ENCODE measurements around the gene TOGARAM2. TPM values are rescaled to one million over a fixed set of nuclear protein-coding genes. Genes with fewer than 3 reads are reported as not detected.

TOGARAM2 gene
- total and polyA plus RNA-seq, 3 donors from 2014 or later: 2.1 to 5.2 (median 3.5) TPM

- Histone ChIP-seq H3K36me3 (ENCODE audit: low read depth, missing control alignments) (no peaks in the 10 kb centered on the region), H3K4me1 (no peaks in the 10 kb centered on the region), H3K27ac (no peak overlapping the region), H3K27me3 (no peaks in the 10 kb centered on the region), H3K4me3 (no peak overlapping the region), H3K9me3 (no peaks in the 10 kb centered on the region)
- DNase-seq: peak; percentile 48
- intact Hi-C loops (cut with DNase I; ENCODE audit: low total_unique reads): no loop called here
- 57 to 73% methylated on average over 6 to 7 of the region's 7 CpGs for WGBS, 2 donors
- no peak for TF ChIP-seq CTCF (IDR thresholded peaks at IDR 0.05)
- TF ChIP-seq POLR2A (IDR thresholded peaks at IDR 0.05): no peak
Measured at GRCh38 chr2:29000481-29000880, 19.4 kb downstream of the TOGARAM2 start.

- H3K4me3 ChIP-seq: no peak overlapping the region
- DNase-seq: no peak
- TF ChIP-seq CTCF (IDR thresholded peaks at IDR 0.05) (no peak), POLR2A (IDR thresholded peaks at IDR 0.05) (no peak)
- no peaks in the 10 kb centered on the region for H3K36me3 ChIP-seq (ENCODE audit: low read depth, missing control alignments)
- intact Hi-C loops (cut with DNase I; ENCODE audit: low total_unique reads): no loop called here
- 84 to 85% methylated on average over 3 to 5 of the region's 5 CpGs for WGBS, 2 donors
- H3K9me3 ChIP-seq: no peaks in the 10 kb centered on the region
- no peaks in the 10 kb centered on the region for H3K4me1 ChIP-seq
- no peaks in the 10 kb centered on the region for H3K27me3 ChIP-seq
- no peak overlapping the region for H3K27ac ChIP-seq
Measured at GRCh38 chr2:29000956-29001355, 19.9 kb downstream of the TOGARAM2 start.

- no peak overlapping the region for H3K4me3 ChIP-seq
- H3K27ac ChIP-seq: no peak overlapping the region
- H3K4me1 ChIP-seq: no peaks in the 10 kb centered on the region
- 95 to 97% methylated on average over 3 to 4 of the region's 4 CpGs for WGBS, 2 donors
- TF ChIP-seq POLR2A (IDR thresholded peaks at IDR 0.05): no peak
- TF ChIP-seq CTCF (IDR thresholded peaks at IDR 0.05): no peak
- no peaks in the 10 kb centered on the region for H3K27me3 ChIP-seq
- no peak for DNase-seq
- intact Hi-C loops (cut with DNase I; ENCODE audit: low total_unique reads): no loop called here
- H3K9me3 ChIP-seq: no peaks in the 10 kb centered on the region
- no peaks in the 10 kb centered on the region for H3K36me3 ChIP-seq (ENCODE audit: low read depth, missing control alignments)
Measured at GRCh38 chr2:29001806-29002205, 20.7 kb downstream of the TOGARAM2 start.

- Histone ChIP-seq H3K4me3 (no peak overlapping the region), H3K9me3 (no peaks in the 10 kb centered on the region), H3K27me3 (no peaks in the 10 kb centered on the region), H3K27ac (no peak overlapping the region), H3K36me3 (ENCODE audit: low read depth, missing control alignments) (no peaks in the 10 kb centered on the region), H3K4me1 (no peaks in the 10 kb centered on the region)
- 9 to 10% methylated on average over 1 of the region's 1 CpG for WGBS, 2 donors
- DNase-seq: no peak
- TF ChIP-seq CTCF (IDR thresholded peaks at IDR 0.05): no peak
- intact Hi-C loops (cut with DNase I; ENCODE audit: low total_unique reads): no loop called here
Measured at GRCh38 chr2:29004755-29005154, 23.7 kb downstream of the TOGARAM2 start.

- 55 to 61% methylated on average over 5 to 7 of the region's 7 CpGs for WGBS, 2 donors
- no peaks in the 10 kb centered on the region for H3K4me1 ChIP-seq
- TF ChIP-seq CTCF (IDR thresholded peaks at IDR 0.05) (no peak), POLR2A (IDR thresholded peaks at IDR 0.05) (no peak)
- H3K36me3 ChIP-seq (ENCODE audit: low read depth, missing control alignments): no peaks in the 10 kb centered on the region
- H3K4me3 ChIP-seq: no peak overlapping the region
- H3K27ac ChIP-seq: no peak overlapping the region
- no peaks in the 10 kb centered on the region for H3K9me3 ChIP-seq
- H3K27me3 ChIP-seq: no peaks in the 10 kb centered on the region
- DNase-seq: no peak
- intact Hi-C loops (cut with DNase I; ENCODE audit: low total_unique reads): no loop called here
Measured at GRCh38 chr2:29005331-29005730, 24.2 kb downstream of the TOGARAM2 start.

Data from testis (tissue), 3 donors.